C4-2B (cell line): ENCODE data around the gene ADCY1.

ENCODE experiments used
- H3K27ac ChIP-seq: fragments of 450-650 bp; 2 replicates; pipeline ENCODE4 v1.5.1; 2017
- ZFX ChIP-seq: fragments of 450-650 bp; IDR thresholded peaks from 2 replicates; pipeline ENCODE4 v1.6.1; 2017
- TF ChIP-seq, protein P1 (sequence below): fragments of 450-650 bp; conservative IDR thresholded peaks from 2 replicates; pipeline ENCODE4 v1.5.1; 2017; ENCODE audit warnings: mild to moderate bottlenecking

The ADCY1 gene

GRCh38 chr7:45584261-45585210 lies 10.4 kb downstream of the ADCY1 start:
- no peak for TF ChIP-seq ZFX
- TF ChIP-seq, protein P1, sequence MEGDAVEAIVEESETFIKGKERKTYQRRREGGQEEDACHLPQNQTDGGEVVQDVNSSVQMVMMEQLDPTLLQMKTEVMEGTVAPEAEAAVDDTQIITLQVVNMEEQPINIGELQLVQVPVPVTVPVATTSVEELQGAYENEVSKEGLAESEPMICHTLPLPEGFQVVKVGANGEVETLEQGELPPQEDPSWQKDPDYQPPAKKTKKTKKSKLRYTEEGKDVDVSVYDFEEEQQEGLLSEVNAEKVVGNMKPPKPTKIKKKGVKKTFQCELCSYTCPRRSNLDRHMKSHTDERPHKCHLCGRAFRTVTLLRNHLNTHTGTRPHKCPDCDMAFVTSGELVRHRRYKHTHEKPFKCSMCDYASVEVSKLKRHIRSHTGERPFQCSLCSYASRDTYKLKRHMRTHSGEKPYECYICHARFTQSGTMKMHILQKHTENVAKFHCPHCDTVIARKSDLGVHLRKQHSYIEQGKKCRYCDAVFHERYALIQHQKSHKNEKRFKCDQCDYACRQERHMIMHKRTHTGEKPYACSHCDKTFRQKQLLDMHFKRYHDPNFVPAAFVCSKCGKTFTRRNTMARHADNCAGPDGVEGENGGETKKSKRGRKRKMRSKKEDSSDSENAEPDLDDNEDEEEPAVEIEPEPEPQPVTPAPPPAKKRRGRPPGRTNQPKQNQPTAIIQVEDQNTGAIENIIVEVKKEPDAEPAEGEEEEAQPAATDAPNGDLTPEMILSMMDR: no peak
- no peak overlapping the region for H3K27ac ChIP-seq

DNA sequence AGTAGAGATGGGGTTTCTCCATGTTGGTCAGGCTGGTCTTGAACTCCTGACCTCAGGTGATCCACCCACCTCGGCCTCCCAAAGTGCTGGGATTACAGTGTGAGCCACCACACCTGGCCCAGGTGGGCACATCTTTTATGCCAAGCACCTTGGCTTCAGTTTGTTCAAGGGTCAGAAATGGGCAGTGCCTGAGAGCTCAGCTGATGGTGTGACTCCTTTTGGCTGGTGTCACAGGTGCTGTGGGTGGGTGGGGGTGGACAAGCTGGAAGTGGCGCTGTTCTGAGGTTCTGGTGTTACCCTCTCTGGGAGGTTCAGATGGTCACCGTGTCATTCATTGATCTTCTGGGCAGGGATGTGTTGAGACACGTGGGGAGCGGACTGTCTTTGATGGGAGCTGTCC lies 11.5 kb downstream of the ADCY1 start:
- no peak for TF ChIP-seq ZFX
- TF ChIP-seq, protein P1: no peak
- H3K27ac ChIP-seq: no peak overlapping the region

DNA sequence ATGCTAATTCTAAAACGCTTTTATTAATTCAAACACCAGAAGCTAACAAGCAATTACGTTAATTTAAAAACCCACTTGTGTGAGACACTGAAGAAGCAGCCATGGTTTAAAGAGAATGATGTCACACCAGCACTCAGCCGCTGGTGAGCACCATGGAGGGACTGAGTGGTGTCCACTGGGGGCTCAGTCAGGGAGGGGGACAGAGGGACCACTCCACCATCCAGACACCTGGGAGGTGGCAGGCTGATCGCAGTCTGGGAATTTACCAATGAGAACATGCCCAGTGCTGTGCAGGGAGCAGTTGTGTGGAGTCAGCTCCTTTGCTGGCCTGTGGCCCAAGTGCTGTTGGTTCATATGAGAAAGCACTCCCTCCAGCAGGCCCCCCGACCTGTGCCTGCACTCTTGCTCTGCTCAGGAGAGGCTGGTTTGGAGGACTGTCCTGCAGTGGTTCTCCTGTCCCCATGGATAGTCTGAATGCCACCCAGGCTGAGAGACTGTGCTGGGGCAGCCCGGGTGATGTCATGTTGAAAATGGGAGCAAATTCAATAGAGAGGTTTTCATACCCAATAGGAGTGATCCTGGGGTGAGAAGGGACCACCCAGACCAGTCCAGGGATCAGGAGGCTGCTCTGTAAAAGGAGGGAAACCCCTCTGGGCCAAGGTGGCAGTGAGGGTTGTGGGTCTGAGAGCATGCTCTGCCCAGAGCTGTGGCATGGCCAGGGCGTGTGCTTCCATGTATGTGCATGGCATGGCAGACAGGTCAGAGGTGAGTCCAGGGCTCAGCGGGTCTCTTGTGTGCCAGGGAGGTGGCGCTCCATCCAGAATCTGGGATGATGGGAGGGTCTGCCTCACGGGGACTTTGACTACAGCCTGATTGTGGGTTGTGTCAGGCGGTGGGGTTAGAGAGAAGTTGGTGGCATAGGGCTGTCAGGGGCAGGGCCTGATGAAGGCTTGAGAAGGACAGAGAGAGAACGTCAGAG lies 12.7 kb downstream of the ADCY1 start:
- TF ChIP-seq ZFX: no peak
- TF ChIP-seq, protein P1: no peak
- no peak overlapping the region for H3K27ac ChIP-seq

GRCh38 chr7:45588466-45588865 lies 14.3 kb downstream of the ADCY1 start:
- H3K27ac ChIP-seq: no peak overlapping the region
- TF ChIP-seq ZFX: no peak
- TF ChIP-seq, protein P1: no peak

DNA sequence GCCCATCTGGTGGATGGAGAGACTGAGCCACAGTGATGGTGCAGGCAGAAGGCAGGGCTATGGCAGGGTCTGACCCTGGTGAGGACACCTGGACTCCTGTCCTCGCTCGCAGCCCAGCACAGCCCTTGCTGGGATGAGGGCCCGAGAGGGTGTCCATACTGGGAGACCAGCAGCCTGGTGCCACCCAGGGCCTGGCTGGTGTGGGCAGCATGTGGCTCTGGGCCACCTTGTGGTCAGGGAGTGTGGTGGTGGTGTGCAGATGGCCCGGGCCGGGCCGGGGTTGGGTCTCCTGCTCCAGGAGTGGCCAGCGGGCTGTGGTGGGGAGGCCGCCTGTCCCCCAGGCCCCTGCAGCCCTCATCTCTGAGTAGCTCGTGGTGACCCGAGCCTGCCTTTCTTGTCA lies 14.9 kb downstream of the ADCY1 start:
- TF ChIP-seq, protein P1: no peak
- no peak for TF ChIP-seq ZFX
- no peak overlapping the region for H3K27ac ChIP-seq

GRCh38 chr7:45589915-45590678 lies 15.9 kb downstream of the ADCY1 start:
- no peak overlapping the region for H3K27ac ChIP-seq
- TF ChIP-seq ZFX: no peak
- TF ChIP-seq, protein P1: no peak
